Stimulated activated CD8-positive, alpha-beta memory T cell treated with anti-CD3 and anti-CD28 coated beads, Interleukin-2, amount 100 ng/mL, for 48 hours (primary cell): ENCODE data around the gene KDM4C.

ENCODE experiments used
- DNase-seq, 2 donors: peaks; one replicate each; pipeline ENCODE4 v3.0.0-alpha.2; 2020; ENCODE audit warnings: low read depth in 2 of 2

Gene KDM4C

GRCh38 chr9:7097040-7097715 is 339.4 kb downstream of the KDM4C start:
- DNase-seq, result no peak

DNA sequence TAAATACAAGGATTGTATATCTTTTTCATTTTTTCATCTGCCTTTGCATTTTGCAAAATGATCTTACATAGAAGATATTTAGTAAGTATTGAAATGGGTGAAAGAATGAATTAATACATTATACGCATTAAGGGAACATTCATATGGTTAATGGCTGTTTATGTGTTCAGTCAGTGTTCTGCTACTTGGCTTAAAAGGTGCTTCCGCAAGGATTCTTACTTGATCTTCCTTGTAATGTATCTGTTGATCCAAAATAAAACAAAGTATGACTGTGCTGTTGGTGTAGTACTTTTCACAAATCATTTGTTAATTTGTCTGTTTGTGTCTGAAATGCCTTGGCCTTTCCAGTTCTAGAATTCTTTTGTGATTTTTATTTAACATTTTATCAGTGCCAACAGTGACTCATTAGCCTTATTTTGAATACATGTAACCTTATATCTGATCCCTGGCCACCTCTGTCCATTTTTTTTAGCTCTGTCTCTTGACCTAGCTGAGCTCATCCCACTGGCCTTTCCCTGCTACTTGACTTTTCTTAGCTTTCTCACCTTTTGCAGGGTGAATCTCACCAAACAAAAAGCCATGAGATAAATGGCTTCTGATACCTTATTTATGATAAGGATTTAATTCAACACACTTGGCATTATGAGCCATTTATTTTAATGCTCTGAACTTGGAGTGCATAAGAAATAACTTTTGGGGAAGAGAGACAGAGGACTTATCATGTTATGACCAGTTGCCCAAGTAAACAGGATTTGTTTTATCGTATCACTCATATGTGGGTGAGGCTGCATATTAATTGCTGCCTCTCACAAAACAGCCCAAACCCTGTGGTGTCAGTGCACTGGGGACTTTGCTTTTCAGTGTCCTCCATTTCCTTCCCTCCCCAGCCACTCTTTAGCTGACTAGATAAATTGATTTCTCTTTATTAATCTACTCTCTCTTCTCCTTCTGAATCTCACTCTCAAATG is 340.3 kb downstream of the KDM4C start:
- no peak for DNase-seq

- no peak for DNase-seq
These were observed 345.6 kb downstream of the KDM4C start for GRCh38 chr9:7103367-7103766.

DNA sequence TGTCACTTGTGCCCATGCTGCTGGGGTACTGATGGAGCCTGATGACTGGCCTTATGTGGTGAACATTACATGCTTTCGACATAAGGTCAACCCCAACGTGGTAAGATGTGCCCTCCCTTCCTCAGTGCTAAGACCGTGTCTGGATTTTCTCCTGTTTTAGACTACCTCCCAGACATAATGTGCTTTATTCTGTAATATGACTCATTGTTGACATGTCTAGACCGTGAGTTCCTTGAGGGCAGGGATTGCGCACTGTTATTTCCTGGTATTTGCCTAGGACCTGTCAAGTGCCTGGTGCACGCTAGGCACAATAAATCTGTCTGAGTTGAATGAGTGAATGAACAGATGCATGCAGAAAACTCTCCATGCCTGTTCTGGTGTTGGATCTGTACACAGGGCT is 346.0 kb downstream of the KDM4C start:
- DNase-seq, result no peak

DNA sequence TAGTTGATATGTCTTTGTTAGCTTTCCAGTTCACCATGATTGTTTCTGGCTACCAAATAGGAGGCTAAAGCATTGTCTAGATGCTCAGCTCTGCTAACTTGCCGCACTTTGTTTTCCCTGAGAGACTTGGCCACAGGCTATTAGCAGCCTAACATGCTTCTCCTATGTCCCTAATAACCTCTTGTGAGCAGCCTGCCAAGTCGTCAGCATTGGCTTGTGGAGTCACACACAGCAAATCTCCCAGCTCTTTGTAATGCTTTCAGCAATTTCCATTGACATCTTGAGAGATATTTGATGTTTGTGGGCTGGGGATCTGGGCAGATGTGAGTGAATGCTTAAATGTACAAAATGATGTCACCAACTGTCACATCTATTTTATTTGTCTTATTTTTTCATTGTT is 346.9 kb downstream of the KDM4C start:
- DNase-seq, result no peak

- no peak for DNase-seq
These were observed 347.3 kb downstream of the KDM4C start for GRCh38 chr9:7105095-7105494.

DNA sequence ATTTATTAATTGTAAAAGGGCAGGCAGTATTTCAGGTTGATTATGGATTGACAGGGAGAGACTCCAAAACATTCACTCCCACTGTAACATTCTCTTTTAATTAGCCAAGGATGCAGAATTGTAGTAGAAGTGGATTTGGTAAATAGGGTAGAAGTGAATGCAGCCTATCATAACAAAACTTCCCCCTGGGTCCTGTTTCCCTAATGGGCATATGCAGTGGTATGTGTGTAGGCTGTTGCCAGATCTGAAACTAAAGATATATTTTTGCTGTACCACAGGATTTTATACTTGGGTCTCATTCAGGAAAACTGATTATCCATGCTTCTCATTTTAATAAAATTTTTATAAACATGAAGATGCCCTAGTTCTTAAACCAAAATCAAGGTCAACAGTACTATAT is 351.2 kb downstream of the KDM4C start:
- no peak for DNase-seq

DNA sequence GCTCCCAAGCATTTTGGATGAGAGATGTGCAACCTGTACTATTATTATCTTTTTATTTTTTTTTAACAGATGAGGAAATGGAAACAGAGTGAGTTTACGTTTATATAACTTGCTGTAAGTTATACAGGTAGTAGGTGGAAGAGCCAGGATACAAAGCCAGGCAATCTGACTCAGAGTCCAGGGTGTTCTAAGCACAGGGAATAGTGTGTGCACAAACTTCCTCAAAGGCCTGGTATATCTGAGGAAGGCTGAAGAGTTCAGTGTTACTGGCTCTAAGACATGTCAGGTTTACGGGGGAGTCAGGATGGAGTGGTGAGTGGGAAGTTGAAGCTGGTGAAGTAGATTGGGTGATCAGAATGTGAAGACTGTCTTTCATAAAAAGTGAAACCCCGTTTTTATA is 353.6 kb downstream of the KDM4C start:
- no peak for DNase-seq

DNA sequence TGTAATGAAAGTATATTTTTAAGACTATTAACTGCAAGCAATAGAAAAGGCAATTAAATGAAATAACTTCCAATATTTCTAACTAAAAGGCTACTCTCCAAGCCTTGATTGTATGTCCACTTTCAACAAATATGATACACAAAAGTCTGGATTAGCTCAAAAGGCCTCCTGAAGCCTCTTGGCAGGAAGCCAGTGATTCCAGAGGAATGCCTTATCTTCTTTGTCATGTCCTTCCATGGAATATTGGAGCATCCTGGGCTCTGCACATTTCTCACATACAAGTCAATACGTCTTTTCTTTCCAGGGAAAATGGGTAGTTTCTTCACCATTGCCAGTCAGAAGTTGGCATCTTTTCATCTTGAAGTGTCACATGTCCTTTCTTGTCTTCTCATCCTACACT is 357.8 kb downstream of the KDM4C start:
- no peak for DNase-seq

DNA sequence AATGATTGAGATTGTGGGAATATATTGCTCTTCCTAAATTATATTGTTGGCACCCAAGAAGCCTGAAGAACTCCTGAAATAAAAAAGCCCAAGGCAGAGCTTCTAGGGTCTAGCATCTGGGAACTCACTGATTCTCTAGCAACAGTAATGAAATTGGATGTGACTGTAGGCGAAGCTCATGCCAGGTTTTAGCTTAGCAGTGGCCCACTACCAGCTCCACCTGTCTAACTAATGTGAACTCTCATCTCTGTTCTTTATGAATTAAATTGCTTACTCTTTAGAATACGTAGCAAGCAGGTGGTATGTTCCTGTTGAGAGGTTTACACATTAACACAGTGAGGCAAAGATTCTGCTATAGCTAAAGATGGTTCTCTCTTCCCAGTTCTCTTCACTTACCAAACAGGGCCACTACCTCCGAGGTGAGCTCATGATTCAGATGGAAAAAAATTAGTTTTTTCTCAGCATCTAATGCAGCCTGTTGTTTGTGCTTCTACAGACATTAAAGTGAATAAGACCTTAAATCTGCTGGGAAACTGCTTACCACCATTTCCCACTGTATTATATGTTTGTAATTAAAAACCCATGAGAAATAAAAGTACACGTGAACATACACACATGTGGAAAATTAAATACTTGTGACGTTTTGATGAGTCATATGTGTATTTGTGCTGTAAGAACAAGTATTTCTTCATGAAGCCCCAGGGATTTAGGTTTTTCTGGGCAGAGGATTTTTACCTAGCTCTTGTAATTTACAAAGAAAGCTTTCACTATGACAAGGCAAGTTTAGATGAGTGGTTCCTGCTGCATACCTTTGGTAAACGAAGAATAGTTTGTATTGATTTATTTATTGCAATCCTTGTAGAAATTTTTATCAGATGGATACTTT is 360.1 kb downstream of the KDM4C start:
- no peak for DNase-seq

GRCh38 chr9:7118633-7119032 is 360.9 kb downstream of the KDM4C start:
- DNase-seq, result no peak

DNA sequence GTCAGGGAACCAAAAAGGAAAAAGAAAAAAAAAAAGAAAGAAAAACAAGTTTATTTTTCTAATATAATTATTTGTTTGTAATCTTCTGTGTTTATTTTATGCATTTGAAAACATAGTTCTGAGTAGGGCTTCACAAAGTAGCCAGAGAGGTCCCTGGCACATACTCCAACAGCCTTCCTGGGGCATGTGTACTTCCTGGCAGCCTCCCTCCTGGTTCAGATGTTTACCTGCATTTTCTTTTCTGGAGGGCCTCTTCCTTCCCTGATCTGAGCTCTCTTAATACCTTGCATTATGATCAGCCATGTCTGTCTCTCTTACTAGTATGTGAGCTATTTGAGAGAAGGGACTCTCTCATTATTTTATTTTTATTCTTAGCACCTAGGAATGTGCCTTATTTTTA is 361.8 kb downstream of the KDM4C start:
- no peak for DNase-seq

DNA sequence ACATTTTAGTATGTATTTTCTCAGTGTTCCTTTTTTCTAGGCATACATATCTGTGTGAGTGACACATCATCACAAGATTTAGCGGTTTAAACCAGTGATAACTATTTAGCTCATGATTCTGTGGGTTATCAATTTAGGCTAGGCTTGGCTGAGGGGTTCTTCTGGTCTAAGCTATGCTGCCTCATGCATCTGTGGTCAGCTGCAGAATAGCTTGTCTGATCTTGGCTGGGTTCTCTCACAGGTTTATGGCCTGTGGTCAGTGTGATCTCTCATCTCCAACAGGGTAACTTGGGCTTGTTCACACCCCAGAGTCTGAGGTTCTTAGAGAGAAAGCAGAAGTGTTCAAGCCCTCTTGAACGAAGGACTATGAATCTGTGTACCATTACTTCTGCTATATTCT is 363.3 kb downstream of the KDM4C start:
- no peak for DNase-seq

- DNase-seq, result no peak
These were observed 363.9 kb downstream of the KDM4C start for GRCh38 chr9:7121664-7122063.

DNA sequence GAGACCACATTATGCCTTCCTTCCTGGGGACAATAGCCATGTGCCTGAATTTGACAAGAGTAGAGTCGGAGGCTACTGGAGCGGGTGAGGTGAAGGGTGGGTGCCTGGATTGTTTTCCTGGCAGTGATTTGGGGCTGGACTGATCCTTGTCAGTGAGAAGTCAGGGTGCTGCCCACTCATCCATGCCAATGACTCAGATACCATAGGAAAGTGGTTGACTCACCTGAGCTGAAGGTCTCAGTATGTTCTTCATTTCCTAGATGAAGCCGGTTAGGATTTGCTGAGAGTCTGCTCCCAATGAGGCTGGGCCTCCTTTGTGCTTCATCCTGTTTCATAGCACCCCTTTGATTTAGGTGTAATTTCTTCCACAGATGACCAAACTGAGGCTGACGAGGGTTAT is 366.0 kb downstream of the KDM4C start:
- no peak for DNase-seq

GRCh38 chr9:7125231-7125630 is 367.5 kb downstream of the KDM4C start:
- DNase-seq, result no peak

DNA sequence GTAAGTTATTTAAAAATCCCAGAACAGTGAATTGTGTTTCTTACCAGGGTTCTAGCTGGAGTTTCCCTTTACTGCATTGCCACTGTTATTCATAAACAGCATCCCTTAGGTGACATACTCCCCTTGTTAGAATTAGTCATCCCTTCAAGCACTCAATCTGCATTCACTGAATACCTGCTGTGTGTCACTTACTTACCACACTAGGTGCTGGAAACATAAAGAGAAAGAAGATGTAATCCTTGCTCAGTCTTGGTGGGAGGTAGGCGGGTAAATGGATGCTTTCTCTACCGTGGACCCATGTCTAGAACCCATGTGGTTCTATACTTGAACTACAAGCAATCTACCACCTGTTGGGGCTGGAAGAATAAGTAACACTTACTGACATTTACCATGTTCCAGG is 371.6 kb downstream of the KDM4C start:
- DNase-seq, result no peak

DNA sequence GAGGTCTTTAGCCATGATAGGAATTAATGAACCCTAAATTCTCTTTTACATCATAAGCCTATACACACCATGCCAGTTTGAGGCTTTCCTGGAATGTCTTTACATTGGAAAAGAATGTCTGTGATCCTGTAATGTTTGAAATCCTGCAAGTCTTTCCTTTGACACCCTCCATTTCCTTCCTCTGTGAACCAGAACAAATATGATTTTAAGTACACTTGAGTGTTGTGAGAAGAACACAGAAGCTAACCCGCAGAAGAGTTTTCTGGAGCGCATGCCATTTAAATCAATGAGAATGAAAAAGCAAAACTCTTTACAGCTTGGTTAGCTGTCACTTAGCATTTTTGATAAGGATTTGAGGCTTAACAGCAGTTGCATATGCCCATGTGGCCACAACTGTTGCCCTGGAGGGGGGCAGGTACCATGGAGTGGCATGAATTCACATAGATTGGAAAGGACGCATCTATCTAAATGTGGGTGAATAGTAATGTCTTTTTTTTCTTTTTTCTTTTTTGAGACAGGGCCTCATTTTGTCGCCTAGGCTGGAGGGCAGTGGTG is 372.6 kb downstream of the KDM4C start:
- DNase-seq, result no peak

DNA sequence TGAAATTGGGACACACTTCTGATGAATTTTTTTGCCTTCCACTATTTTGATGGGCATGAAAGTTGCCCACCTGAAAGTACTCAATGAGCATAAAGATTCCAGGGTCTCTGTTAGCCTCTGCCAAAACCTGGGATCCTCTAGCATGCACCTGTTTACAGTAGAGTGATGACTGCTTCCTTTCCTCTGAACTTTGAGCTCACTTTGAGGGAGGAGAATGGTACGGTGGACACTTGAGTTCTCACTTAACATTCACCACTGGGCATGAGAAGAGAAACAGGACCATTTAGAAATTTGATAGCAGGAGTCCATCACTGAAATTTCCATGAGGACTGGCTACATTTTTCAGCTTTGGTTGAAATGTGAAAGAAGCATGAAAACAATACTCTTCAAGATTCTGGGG is 374.8 kb downstream of the KDM4C start:
- DNase-seq, result no peak

DNA sequence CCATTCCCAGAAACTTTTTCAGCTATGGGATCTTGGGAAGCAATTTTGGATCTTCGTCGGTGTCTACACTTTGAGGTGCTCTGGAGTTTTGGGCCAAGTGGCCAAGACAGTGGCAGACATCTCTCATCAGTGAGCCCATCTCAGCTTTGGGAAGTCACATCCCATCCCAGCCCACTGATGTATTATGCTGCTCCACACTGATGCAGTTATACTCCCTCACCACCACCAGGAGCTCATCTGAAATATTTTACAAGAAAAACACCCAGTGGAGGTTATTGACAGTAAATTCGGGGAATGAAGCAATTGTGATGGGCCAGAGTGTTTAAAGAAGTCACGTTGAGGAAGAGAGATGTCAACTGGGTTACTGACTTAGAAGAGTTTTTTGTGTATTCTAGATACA is 378.0 kb downstream of the KDM4C start:
- DNase-seq, result no peak

GRCh38 chr9:7137040-7137439 is 379.3 kb downstream of the KDM4C start:
- no peak for DNase-seq

DNA sequence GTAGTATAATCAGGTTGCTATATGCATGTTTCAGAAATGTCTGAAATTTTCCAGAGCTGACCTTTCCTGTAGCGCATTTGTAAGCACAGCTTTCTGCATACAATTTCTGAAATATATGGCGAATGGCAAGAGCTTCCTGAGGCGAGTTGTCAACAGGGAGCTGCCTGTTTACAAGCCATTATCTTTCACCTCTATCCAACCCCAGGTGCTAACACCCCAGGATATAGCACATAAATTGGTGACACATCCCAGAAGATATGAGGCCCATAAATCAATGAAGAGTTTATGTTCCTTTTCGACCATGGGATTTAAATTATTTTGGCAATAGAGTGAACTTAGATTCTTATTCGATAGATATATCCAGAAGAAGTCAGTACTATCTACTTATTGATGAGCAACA is 379.8 kb downstream of the KDM4C start:
- no peak for DNase-seq
